T-helper 1 cell treated with Interleukin-12 subunit alpha and Interleukin-12 subunit beta and Interleukin-4 antibody, amounts not matched to agents 30 ng/mL and 1 ng/mL, for 36 hours (primary cell): ENCODE measurements around the gene ARF4. TPM values are rescaled to one million over a fixed set of nuclear protein-coding genes. Genes with fewer than 3 reads are reported as not detected.

Experiments used
- total RNA-seq: library from RNA; stranded (reverse); gene quantifications from 2 replicates; pipeline ENCODE4 v1.2.3, GENCODE V29; 2022

ARF4 gene
- total RNA-seq, 1 donor from 2014 or later, result 75.8 TPM

Other genes starting within 250 kb of the ARF4 start
- 0.10 and 0.20 TPM in 2 replicates for gene DNAH12, start 53.0 kb downstream of the ARF4 start, total RNA-seq
- 28.6 and 28.7 TPM in 2 replicates for gene PDE12, start 41.1 kb downstream of the ARF4 start, total RNA-seq
- 27.6 and 32.7 TPM in 2 replicates for gene DENND6A, start 95.7 kb upstream of the ARF4 start, total RNA-seq
- gene SLMAP, start 159.0 kb upstream of the ARF4 start, total RNA-seq, result 55.6 and 62.0 TPM in 2 replicates